ENCODE results near the gene ETV5. TPM values are rescaled to one million over a fixed set of nuclear protein-coding genes. Genes with fewer than 3 reads are reported as not detected.
A peak's percentile ranks its signal among the peaks of the same experiment; 100 is the strongest.

The ETV5 gene
- total RNA-seq, 2 donors from 2014 or later: 56.4 to 84.1 TPM

DNA sequence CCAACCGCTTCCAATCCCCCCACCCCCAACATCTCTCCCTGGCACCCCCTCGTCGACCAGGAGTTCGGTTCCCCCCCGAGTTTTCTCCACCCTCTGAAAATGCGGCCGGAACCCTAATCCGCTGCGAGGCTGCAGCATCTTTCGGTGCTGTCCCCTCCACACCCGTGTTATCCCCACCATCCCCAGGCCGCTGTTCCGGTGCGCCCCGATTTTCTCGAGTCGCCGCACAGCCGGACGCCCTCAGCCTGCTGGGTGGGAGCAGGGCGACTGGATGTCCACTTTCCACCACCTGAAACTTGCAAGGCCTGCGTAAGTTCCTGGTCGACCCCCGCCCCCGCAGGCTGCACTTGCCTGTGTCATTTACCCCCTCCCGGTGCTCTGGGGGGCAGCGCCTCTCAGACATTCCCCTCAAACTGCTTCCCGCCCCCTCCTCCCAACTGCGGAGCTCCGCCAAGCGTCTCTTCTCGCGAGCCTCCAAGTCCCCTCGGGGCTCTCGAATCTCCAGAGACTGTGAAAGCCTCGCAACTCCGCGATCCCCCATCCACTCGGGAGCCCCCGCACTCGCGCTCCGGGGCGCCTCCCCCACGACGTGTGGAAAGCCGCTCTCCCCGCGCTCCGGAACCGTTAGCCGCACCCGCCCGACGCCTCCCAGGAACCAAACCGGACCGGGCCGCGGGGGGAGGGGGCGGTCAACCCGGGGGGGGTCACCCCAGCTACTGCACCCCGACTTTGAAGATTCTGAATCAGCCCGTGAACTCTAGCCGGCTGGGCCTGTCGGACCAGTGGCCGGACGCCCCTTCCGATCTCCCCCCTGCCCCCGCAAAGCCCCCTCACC lies 566 bp downstream of the ETV5 start:
- Mint-ChIP-seq H3K36me3 (ENCODE audit: low read depth) (peaks cover 21% of the 10 kb centered on the region), H3K4me3 (peak overlapping the region; percentile 95), H3K27ac (peak overlapping the region; percentile 94), H3K4me1 (peaks cover 35% of the 10 kb centered on the region), H3K9me3 (no peaks in the 10 kb centered on the region), H3K27me3 (ENCODE audit: insufficient read depth) (peaks cover 37% of the 10 kb centered on the region)
- Histone ChIP-seq H3K36me3 (ENCODE audit: control insufficient read depth, insufficient read depth, low read length) (peaks cover 11% of the 10 kb centered on the region), H3K9ac (ENCODE audit: extremely low read depth, low read length, poor library complexity, severe bottlenecking) (peak overlapping the region; percentile 82), H3K9me3 (ENCODE audit: control insufficient read depth, low read length) (no peaks in the 10 kb centered on the region), H3K27me3 (ENCODE audit: control insufficient read depth, insufficient read depth, low read length, poor library complexity, severe bottlenecking) (peaks cover 31% of the 10 kb centered on the region), H3K4me1 (ENCODE audit: control insufficient read depth, insufficient read depth, low read length) (peaks cover 7% of the 10 kb centered on the region), H3K27ac (ENCODE audit: low read depth, low read length) (peak overlapping the region; percentile 91), H3K4me3 (ENCODE audit: low read length) (peak overlapping the region; percentile 90)
- DNase-seq: peak; percentile 87
- 0% methylated on average over 21 to 69 of the region's 69 CpGs for WGBS, 2 experiments (ENCODE audit: insufficient coverage in 1 of 2, insufficient read length in 1 of 2)
- TF ChIP-seq CTCF (conservative IDR thresholded peaks at IDR 0.05): no peak

- Mint-ChIP-seq H3K27me3 (ENCODE audit: insufficient read depth) (peaks cover 29% of the 10 kb centered on the region), H3K36me3 (ENCODE audit: low read depth) (peaks cover 29% of the 10 kb centered on the region), H3K27ac (peak overlapping the region; percentile 94), H3K9me3 (no peaks in the 10 kb centered on the region), H3K4me3 (peak overlapping the region; percentile 95), H3K4me1 (peaks cover 43% of the 10 kb centered on the region)
- peaks cover 23% of the 10 kb centered on the region for H3K27me3 ChIP-seq (ENCODE audit: control insufficient read depth, insufficient read depth, low read length, poor library complexity, severe bottlenecking)
- H3K9ac ChIP-seq (ENCODE audit: extremely low read depth, low read length, poor library complexity, severe bottlenecking): peak overlapping the region; percentile 82
- H3K27ac ChIP-seq (ENCODE audit: low read depth, low read length): peak overlapping the region; percentile 91
- WGBS, 2 experiments (ENCODE audit: insufficient coverage in 1 of 2, insufficient read length in 1 of 2): 0 to 2% methylated on average over 11 to 45 of the region's 45 CpGs
- H3K36me3 ChIP-seq (ENCODE audit: control insufficient read depth, insufficient read depth, low read length): peaks cover 15% of the 10 kb centered on the region
- DNase-seq: peak; percentile 88
- H3K4me1 ChIP-seq (ENCODE audit: control insufficient read depth, insufficient read depth, low read length): peaks cover 7% of the 10 kb centered on the region
- H3K9me3 ChIP-seq (ENCODE audit: control insufficient read depth, low read length): no peaks in the 10 kb centered on the region
- TF ChIP-seq CTCF (conservative IDR thresholded peaks at IDR 0.05): peak; percentile 16
- peak overlapping the region; percentile 90 for H3K4me3 ChIP-seq (ENCODE audit: low read length)
Observed at GRCh38 chr3:186107215-186108105, 1.4 kb downstream of the ETV5 start.

DNA sequence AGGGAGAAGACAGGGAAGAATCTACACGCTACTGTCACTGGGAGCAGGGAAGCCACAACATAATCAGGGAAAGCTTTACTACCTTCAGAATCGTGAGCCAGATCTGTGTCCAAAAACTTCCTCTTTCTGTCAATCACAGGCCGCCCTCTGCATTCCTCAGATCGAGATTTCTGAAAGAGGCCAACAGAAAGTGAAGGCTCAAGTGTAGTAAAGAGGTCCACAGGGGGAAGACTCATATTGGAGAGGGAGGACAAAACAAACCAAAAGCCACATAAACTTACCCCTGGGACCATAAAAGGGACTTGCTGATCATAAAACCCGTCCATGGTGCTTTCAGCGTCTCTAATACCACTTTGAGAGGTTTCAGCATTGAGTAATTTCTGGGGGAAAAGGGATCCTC lies 3.3 kb downstream of the ETV5 start:
- H3K36me3 Mint-ChIP-seq (ENCODE audit: low read depth): peaks cover 36% of the 10 kb centered on the region
- WGBS, 2 experiments (ENCODE audit: insufficient coverage in 1 of 2, insufficient read length in 1 of 2): 58 to 80% methylated on average over 3 to 6 of the region's 6 CpGs
- no peak overlapping the region for H3K4me3 Mint-ChIP-seq
- peaks cover 46% of the 10 kb centered on the region for H3K4me1 Mint-ChIP-seq
- no peaks in the 10 kb centered on the region for H3K9me3 Mint-ChIP-seq
- Histone ChIP-seq H3K9me3 (ENCODE audit: control insufficient read depth, low read length) (no peaks in the 10 kb centered on the region), H3K4me1 (ENCODE audit: control insufficient read depth, insufficient read depth, low read length) (peaks cover 7% of the 10 kb centered on the region), H3K27ac (ENCODE audit: low read depth, low read length) (no peak overlapping the region), H3K9ac (ENCODE audit: extremely low read depth, low read length, poor library complexity, severe bottlenecking) (no peak overlapping the region), H3K27me3 (ENCODE audit: control insufficient read depth, insufficient read depth, low read length, poor library complexity, severe bottlenecking) (peaks cover 4% of the 10 kb centered on the region), H3K36me3 (ENCODE audit: control insufficient read depth, insufficient read depth, low read length) (peaks cover 27% of the 10 kb centered on the region), H3K4me3 (ENCODE audit: low read length) (no peak overlapping the region)
- no peak for TF ChIP-seq CTCF (conservative IDR thresholded peaks at IDR 0.05)
- no peak for DNase-seq
- peak overlapping the region; percentile 15 for H3K27ac Mint-ChIP-seq
- H3K27me3 Mint-ChIP-seq (ENCODE audit: insufficient read depth): peaks cover 9% of the 10 kb centered on the region

Data from endodermal cell (in vitro differentiated cells).